Stimulated activated CD8-positive, alpha-beta memory T cell treated with anti-CD3 and anti-CD28 coated beads, Interleukin-15, amount 100 ng/mL, for 4 hours (primary cell): ENCODE measurements around the gene IL17B.

Experiments
- DNase-seq, 2 donors: peaks; one replicate each; pipeline ENCODE4 v3.0.0-alpha.2; 2020; ENCODE audit warnings: low read depth in 2 of 2

IL17B gene

DNA sequence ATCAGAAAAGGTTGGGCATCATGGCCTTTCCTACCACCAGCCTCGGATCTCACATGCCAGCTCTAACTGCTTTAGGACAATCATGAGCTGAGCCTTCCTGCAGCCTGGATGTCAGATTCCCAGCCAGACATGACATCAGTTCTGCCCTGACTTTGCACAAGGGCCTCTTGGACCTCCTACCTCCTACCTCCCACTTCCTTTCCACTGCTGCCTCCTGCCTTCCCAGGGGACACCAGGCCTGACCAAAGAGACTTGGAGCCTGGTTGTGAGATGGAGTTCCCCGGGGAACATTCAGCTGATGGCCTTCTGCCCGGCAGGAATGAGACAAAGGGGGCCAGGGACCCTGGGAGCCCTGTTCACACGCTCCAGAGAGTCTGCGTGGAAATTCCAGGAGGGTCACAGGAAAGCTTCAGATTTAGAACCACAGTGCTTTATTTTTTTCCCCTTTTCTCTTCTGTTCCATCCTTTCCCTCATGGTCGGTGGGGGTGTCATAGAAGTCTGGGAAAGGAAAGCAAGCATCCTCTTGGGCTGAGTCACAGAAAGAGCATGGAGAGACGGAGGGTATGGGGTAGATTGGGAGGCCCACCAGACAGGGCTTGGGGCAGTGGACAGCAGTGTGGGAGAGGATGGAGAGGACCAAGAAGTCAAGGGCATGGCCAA, 35.4 kb upstream of the IL17B start:
- DNase-seq = no peak

DNA sequence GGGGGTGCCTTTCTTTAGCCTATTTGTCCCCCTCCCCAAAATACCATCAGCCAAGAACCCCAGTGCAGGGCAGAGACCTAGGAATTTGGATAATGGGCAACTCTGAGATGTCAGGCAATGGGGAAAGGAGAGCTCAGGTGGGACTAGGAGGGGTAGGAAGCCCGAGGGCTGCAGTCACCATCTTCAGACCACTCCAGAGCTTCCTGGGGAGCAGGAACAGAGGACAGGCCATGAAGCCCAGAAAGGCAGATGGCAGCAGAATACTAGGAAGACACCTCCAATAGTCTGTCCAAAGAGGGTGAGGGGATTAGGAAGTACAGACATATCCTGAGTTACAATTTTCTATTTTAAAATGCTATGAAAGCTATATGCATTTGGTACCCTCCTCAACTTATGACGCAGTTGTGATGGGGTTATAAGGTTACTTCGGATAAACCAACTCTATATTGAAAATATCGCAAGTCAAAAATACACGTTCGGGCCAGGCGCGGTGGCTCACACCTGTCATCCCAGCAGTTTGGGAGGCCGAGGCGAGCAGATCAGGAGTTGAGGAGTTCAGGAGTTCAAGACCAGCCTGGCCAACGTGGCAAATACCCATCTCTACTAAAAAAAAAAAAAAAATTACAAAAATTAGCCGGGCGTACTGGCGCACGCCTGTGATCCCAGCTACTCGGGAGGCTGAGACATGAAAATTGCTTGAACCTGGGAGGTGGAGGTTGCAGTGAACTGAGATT, 34.6 kb upstream of the IL17B start:
- DNase-seq = no peak

- DNase-seq = no peak
These were observed 33.8 kb upstream of the IL17B start for GRCh38 chr5:149412783-149413476.

GRCh38 chr5:149411738-149412519, 32.8 kb upstream of the IL17B start:
- DNase-seq = no peak

DNA sequence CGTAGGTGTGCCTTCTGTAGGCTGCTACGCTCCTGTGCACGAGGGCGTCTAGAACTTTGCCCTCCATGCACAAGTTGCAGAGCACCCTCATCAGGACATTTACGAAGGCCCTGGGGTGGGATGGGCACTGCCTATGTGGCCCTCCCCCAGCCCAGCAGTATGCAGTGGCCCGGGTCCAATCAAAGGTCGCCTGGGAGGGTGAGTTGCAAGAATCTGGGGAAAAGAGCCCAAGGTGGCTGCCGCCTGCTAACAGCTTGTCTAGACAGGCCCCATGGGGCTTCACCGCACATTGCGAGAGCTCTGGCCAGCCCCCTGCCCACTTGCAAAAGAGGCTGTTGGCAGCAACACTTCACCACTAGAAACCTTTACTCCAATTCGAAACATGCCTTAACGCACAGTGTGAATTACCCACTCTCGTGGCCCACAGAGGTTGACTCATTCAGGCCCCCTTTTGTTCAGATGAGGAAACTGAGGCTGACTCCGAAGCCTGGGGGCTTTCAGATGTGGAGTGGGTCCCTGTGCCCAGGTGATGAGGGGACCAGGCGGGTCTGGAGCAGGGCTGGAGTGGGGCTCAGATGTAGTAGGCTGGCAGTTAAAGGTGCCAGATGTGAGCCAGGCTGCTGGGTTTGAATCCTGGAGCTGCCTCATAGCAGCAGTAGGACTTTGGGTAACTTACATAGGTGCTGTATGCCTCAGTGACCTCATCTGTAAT, 31.8 kb upstream of the IL17B start:
- DNase-seq = no peak

DNA sequence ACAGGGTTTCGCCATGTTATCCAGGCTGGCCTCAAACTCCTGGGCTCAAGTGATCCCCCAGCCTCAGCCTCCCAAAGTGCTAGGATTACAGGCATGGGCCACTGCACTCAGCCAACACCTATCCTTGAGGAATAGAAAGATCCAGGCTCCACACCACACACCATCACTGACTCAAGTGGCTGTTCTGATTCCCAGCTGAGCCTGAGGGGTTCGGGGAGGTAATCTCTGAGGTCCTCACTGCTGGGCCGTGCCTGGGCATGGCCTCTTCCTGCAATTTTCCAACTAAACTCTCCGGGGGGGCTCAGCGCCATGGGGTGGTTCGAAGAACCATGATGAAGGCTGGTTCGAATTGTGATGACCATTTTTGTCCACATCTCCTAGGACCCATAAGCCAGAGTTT, 31.0 kb upstream of the IL17B start:
- DNase-seq = no peak

DNA sequence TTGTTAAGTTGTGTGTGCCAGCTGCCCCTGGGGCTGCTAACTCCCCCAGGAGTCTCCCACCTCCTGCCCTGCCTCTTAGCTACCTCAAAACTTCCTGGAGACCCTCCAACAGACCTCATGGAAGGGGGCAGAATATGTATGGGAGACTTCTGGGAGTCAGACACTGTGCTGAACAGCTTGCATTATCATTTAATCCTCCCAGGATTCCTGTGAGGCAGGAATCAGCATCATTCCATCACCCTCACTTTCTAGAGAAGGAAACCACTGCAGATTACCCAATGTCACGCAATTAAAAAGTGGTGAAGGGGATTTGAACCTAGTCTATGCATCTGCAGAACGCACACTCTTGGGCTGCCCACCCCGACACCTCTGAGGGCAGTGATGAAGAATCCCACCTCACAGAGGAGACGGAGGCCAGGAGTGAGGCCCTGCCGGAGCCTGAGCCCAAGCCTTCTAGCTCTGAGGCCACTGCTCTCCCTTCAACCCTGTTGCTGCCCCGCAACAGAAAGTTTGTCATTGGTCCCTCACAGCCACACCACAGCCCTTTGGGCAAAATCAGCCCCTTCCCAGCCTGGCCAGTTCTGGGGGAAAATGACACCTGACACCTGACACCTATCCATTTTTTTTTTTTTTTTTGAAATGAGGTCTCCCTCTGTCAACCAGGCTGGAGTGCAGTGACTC, 30.3 kb upstream of the IL17B start:
- no peak for DNase-seq

- no peak for DNase-seq
These were observed 29.4 kb upstream of the IL17B start for GRCh38 chr5:149408252-149409099.

GRCh38 chr5:149407323-149408251, 28.5 kb upstream of the IL17B start:
- no peak for DNase-seq

- DNase-seq = no peak
These were observed 27.9 kb upstream of the IL17B start for GRCh38 chr5:149406979-149407306.

- DNase-seq = no peak
These were observed 27.3 kb upstream of the IL17B start for GRCh38 chr5:149406203-149406978.

GRCh38 chr5:149405550-149406202, 26.6 kb upstream of the IL17B start:
- DNase-seq = no peak

- DNase-seq = no peak
These were observed 25.9 kb upstream of the IL17B start for GRCh38 chr5:149404746-149405549.

DNA sequence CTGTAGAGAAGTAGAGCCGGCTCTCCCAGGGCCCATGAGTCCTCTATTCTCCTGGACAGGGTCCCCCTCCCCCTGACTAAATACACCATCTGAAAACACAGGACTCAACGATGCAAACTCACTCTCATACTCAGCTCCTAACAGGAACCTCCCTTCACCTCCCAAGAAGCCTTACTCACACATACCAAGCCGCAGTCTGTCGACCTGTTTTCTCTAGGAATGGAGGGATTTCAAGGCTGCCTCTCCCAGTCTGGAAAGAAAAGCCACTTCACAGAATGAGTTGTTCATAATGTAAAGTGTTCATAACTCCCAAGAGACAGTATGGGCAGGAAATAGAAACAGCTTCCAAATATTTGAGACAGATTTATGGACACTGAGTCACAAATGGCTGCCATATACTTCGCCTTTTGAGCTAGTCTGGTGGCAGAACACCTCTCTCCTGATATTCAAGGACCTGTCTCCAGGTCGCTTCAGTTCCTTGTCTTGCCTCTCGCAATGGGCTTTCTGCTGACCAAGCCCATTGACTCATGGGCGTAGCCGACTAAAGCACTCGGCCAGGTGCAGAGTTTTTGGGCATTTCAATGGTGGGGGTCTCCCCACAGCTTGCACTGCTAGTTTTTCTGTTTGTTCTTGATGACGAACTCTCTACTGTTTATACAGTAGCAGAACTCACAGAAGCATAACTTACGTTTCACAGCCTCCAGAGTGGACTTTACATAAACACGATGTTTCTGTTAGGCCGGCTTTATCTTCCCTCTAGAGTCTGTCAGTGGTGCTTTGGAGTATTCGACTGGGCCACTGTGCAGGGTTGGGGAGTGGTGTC, 25.0 kb upstream of the IL17B start:
- DNase-seq = no peak

DNA sequence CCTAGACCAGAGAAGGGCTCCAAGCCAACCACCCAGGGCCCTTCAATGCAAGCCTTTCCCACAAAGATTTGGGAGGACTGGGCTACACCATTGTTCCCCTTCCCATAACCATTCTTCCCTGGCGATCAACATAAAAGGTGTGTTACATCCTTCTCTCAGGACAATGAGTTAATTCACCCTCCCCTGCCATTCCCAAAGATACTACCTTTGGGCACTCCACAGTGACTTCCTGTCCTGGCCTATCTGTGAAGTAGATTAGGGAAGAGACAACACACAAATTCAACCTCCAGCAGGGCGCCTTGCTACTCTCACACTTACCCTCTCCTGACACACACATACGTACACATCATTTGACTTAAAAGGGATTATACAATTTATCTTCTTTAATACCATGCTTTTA, 23.2 kb upstream of the IL17B start:
- no peak for DNase-seq

DNA sequence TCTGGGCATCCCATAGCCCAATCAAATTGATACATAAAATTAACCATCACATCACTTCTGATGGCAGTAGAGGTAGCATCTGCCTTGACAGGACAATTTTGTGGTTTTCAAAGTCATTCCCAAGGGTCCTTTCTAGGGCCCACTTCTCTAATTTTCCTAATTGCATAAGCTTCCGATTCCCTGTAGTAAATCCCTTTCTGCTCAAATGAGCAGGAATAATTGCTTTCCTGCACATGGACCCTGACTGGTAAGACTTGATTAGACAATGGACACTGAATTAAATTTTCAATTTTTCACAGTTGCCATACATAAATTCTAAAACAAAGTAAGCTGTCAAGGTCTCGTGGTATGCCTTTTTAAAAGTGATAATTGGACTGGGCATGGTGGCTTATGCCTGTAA, 22.0 kb upstream of the IL17B start:
- DNase-seq = no peak
